ENCODE results near the gene CFAP20.
"Not testable (repeated sequence)": the region's sequence is repeated elsewhere in the genome, so short reads cannot be mapped to it uniquely, and the experiment has no call there.

Gene CFAP20

GRCh38 chr16:58094026-58094425, 35.2 kb downstream of the CFAP20 start:
- no peaks in the 10 kb centered on the region for H3K9me3 Mint-ChIP-seq
- no peak overlapping the region for H3K27ac Mint-ChIP-seq
- H3K4me3 Mint-ChIP-seq: no peak overlapping the region
- no peaks in the 10 kb centered on the region for H3K27me3 Mint-ChIP-seq (ENCODE audit: low read depth)
- H3K4me1 Mint-ChIP-seq: peaks cover 20% of the 10 kb centered on the region
- H3K36me3 Mint-ChIP-seq (ENCODE audit: low read depth): no peaks in the 10 kb centered on the region
- no peak for TF ChIP-seq CTCF (IDR thresholded peaks at IDR 0.05; ENCODE audit: unreplicated experiment in 3 of 3)

GRCh38 chr16:58090396-58090795, 38.8 kb downstream of the CFAP20 start:
- H3K9me3 Mint-ChIP-seq; H3K4me3 Mint-ChIP-seq; H3K27ac Mint-ChIP-seq; H3K27me3 Mint-ChIP-seq (ENCODE audit: low read depth); H3K4me1 Mint-ChIP-seq; H3K36me3 Mint-ChIP-seq (ENCODE audit: low read depth): not testable (repeated sequence)

GRCh38 chr16:58088091-58088490, 41.1 kb downstream of the CFAP20 start:
- H3K4me1 Mint-ChIP-seq: no peaks in the 10 kb centered on the region
- no peaks in the 10 kb centered on the region for H3K27me3 Mint-ChIP-seq (ENCODE audit: low read depth)
- no peaks in the 10 kb centered on the region for H3K9me3 Mint-ChIP-seq
- no peak for TF ChIP-seq CTCF (IDR thresholded peaks at IDR 0.05; ENCODE audit: unreplicated experiment in 3 of 3)
- H3K36me3 Mint-ChIP-seq (ENCODE audit: low read depth): no peaks in the 10 kb centered on the region
- H3K27ac Mint-ChIP-seq: no peak overlapping the region
- H3K4me3 Mint-ChIP-seq: no peak overlapping the region

- Mint-ChIP-seq H3K9me3 (no peaks in the 10 kb centered on the region), H3K4me1 (no peaks in the 10 kb centered on the region), H3K27me3 (ENCODE audit: low read depth) (no peaks in the 10 kb centered on the region), H3K27ac (no peak overlapping the region), H3K36me3 (ENCODE audit: low read depth) (no peaks in the 10 kb centered on the region), H3K4me3 (no peak overlapping the region)
- no peak for TF ChIP-seq CTCF (IDR thresholded peaks at IDR 0.05; ENCODE audit: unreplicated experiment in 3 of 3)
Measured at GRCh38 chr16:58087209-58087913, 41.8 kb downstream of the CFAP20 start.

GRCh38 chr16:58086381-58087208, 42.6 kb downstream of the CFAP20 start:
- H3K4me3 Mint-ChIP-seq: no peak overlapping the region
- H3K4me1 Mint-ChIP-seq: no peaks in the 10 kb centered on the region
- no peaks in the 10 kb centered on the region for H3K9me3 Mint-ChIP-seq
- no peak for TF ChIP-seq CTCF (IDR thresholded peaks at IDR 0.05; ENCODE audit: unreplicated experiment in 3 of 3)
- H3K36me3 Mint-ChIP-seq (ENCODE audit: low read depth): no peaks in the 10 kb centered on the region
- no peak overlapping the region for H3K27ac Mint-ChIP-seq
- no peaks in the 10 kb centered on the region for H3K27me3 Mint-ChIP-seq (ENCODE audit: low read depth)

- TF ChIP-seq CTCF (IDR thresholded peaks at IDR 0.05; ENCODE audit: unreplicated experiment in 3 of 3): no peak
- Mint-ChIP-seq H3K27ac (no peak overlapping the region), H3K4me3 (no peak overlapping the region), H3K9me3 (no peaks in the 10 kb centered on the region), H3K4me1 (no peaks in the 10 kb centered on the region), H3K36me3 (ENCODE audit: low read depth) (no peaks in the 10 kb centered on the region), H3K27me3 (ENCODE audit: low read depth) (no peaks in the 10 kb centered on the region)
Measured at GRCh38 chr16:58085584-58086251, 43.5 kb downstream of the CFAP20 start.

All from nephron (organoid).